NCI-H460 (cell line): ENCODE data around the gene SEC23IP. TPM values are rescaled to one million over a fixed set of nuclear protein-coding genes. Genes with fewer than 3 reads are reported as not detected.

ENCODE experiments used
- DNase-seq: peaks from one replicate; pipeline ENCODE4 v3.0.0-alpha.2; 2016; ENCODE audit warnings: low read depth; ENCODE audit errors: extremely low read depth
- total RNA-seq: library from RNA; depleted of rRNA; stranded (reverse); fragments of >200 nt; shearing (Covaris generic); gene quantifications from 2 replicates; pipeline ENCODE4 v1.2.3, GENCODE V29; 2014

The SEC23IP gene
- total RNA-seq, 1 experiment from 2014 or later: 41.3 TPM

- DNase-seq: no peak
Observed at GRCh38 chr10:119932631-119933030, 40.1 kb downstream of the SEC23IP start.

- DNase-seq: peak; percentile 9
Observed at GRCh38 chr10:119933179-119933578, 40.6 kb downstream of the SEC23IP start.

DNA sequence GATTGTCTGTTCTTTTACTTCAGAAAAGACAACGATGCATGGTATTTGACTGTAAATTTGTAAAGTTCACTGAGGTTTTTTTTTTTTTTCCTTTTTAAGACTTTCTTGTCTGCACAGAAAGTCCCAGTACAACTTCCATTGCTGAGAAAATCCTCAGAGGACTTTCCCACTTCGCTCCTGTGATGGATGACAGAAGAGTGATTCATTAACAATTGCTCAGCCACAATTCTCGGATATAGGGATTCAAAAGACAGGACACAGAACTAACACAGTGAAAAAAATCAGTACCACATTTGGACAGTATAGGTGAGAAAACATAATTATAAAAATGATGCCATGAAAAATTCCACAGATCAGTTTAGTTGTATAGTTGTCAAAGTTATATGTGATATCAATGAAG lies 48.0 kb downstream of the SEC23IP start:
- no peak for DNase-seq

GRCh38 chr10:119942973-119943372 lies 50.4 kb downstream of the SEC23IP start:
- no peak for DNase-seq

- DNase-seq: no peak
Observed at GRCh38 chr10:119945805-119946204, 53.3 kb downstream of the SEC23IP start.

DNA sequence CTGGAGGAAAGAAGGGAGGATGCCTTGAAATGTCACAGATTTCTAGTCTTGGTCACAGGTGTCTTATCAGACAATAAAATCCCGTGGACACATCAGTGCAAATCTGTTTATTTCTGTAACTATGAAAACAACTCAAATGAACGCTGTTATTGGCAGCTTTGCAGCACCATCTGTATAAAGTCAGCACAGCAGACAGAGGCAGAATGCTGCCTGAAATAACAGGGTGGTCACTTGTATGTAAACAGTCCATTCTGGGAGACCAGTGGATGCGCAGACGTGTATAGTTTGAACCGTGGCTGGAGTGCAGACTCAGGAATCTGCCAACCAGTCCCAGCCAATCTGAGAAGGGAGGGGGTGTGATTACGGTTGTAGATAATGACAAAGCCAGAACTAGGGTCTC lies 54.8 kb downstream of the SEC23IP start:
- DNase-seq: no peak

DNA sequence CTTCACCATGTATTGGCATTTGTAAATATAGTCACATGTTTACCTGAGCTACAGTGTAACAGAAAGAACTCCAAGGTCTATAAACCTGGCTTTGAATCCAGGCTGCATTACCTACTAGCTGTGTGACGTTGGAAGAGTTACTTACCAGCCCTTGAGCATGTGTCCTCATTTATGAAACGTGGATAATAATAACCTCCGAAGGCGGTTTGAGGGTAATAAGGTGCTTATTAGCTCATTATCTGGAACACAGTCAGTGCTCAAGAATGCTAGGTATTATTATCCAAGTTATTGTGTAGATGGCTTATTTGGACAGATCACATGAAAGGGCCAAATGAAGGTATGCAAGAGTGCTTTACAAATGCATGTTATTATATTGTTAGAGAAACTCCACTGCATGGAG lies 64.9 kb downstream of the SEC23IP start:
- no peak for DNase-seq

DNA sequence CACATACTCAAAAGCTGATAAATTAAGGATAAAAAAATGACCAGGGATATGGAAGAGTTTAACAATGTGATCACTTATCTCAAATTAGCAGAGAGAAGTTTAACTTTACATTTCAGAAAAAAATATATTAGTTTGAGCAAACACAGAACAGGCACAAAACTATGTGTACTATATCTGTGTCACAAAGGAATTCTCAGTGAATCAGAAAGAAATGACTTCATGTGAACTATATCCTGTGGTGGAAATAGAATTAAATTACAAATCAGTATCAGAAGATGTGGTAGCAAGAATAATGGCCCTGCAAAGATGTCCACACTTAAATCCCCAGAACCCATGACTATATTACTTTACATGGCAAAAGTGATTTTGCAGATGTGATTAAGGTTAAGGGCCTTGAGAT lies 70.3 kb downstream of the SEC23IP start:
- no peak for DNase-seq

DNA sequence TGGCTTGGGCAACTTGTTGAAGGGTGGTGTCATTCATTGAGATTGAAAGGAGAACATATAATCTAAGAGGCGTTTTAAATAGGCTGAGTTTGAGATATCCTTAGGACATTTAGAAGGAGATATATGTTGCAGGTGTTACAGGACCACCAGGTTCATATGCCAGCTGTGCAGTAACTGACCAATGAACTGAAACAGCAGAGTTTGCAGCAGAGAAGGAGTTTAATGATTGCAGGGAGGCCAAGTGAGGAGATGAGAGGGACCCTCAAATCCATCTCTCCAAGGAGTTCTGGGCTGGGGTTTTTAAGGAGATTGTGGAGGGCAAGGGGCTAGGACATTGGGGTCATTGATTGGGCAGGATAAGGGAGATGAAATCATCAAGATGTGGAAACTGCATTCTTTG lies 74.5 kb downstream of the SEC23IP start:
- no peak for DNase-seq

DNA sequence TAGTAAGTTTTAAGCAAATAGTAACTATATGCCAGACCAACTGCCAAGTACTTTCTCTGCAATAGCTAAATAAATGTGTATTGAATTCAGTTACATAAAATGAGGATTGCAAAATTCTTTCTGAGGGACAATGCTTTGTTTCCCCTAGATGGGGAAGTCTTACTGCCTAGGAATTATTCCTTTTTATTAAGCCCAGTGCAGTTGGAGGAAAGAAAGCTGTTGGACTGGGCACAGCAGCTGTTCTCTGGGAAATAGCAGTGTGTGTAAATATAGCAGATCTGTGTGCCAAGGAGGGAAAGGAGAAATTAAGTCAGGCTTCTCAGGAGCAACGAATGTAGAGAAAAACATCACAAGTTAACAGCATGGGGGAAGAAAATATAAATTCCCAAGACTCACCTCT lies 77.1 kb downstream of the SEC23IP start:
- no peak for DNase-seq

GRCh38 chr10:119970107-119970506 lies 77.6 kb downstream of the SEC23IP start:
- no peak for DNase-seq

DNA sequence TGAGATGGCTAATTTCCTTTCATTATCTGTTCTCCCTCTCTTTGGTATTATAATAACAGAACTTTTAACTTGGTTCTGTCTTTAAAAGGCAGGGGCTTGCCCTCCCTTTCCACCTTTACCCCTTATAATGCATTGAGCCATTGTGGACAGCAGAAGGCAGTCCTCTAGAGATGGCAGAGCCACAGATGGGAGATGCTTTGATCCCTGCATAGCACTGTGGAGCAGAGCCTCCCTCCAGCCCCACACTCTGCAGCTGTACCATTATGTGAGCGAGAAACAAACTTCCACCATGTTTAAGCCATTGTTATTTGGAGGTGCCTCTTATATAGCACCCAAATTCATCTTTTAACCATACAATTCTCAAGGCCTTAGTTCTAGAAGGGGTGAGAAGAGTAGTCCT lies 78.4 kb downstream of the SEC23IP start:
- no peak for DNase-seq

DNA sequence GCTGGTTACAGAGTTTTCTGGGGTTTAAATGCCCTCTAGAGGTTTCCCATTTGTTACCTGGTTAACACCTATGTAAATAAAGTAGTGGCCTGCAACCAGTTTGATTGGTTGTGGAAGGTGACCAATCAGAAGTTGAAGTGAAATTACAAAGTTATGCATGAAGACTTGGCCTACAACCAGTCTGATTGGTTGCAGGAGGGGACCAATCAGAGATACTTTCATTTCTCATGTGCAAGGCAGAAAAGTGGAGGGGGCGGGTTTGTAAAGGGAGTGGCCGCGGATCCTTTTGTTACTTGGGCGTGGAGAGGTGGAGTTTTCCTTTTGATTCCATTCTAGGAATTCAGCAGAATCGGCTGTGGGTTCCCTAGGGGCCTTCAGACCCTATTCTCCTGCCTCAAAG lies 80.8 kb downstream of the SEC23IP start:
- no peak for DNase-seq

GRCh38 chr10:119976421-119976820 lies 83.9 kb downstream of the SEC23IP start:
- no peak for DNase-seq

GRCh38 chr10:119980956-119981750 lies 88.6 kb downstream of the SEC23IP start:
- no peak for DNase-seq

GRCh38 chr10:119981826-119982225 lies 89.3 kb downstream of the SEC23IP start:
- peak; percentile 25 for DNase-seq

DNA sequence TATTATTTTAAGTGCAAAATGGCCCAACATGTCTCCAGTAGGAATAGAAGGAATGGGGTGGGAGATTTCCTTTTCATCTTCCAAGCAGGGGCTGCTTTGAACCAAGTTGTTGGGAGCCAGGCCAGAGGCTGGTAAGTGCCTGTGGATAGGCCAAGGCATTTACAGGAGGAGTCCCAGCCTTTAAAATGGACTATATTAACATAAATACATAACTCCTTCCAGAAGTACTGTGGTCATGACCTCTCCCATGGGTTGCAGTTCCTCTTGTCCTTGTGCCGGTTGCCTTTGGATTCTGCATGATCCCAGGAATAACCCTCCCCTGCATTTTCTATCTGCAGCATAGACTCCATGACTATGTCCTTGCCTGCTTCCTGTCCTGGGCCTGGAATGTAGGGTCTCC lies 95.8 kb downstream of the SEC23IP start:
- DNase-seq: no peak

DNA sequence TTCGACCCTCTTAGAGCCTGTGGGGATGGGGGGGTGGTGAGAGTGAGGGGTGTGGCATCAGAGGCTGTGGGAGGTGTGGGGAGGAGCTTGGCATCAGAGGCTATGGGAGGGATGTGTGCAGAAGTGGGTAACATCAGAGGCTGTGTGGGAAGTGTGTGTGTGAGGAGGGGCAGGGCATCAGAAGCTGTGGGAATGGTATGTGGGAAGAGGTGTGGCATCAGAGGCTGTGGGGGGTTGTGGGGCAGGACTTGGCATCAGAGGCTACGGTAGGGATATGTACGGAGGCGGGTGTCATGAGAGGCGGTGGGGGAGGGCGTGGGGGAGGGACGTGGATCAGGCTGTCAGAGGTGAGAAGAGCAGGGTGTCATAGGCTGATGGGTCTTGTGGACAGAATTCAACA lies 97.4 kb downstream of the SEC23IP start:
- no peak for DNase-seq

DNA sequence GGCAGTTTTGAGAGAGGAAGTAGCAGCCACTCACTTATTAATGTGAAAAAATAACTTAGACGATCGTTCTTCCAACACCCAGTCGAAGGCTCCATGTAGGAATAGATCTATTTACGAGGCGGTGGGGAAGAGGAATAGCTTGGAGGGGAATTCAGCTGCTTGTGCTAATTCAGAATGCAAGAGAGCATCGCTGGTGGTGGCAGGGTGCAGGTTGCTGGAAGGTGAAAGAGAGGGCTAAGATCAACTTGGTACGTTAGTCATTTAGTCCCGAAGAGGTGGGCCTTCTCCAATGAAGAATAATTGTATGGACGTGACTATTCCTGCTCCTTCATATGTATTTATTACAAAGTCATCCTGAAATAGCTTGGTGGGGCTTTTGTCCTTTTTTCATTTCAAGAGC lies 98.5 kb downstream of the SEC23IP start:
- DNase-seq: no peak

GRCh38 chr10:119991816-119992215 lies 99.3 kb downstream of the SEC23IP start:
- no peak for DNase-seq
